Ishikawa (cell line): ENCODE results near the gene NCF4.

Experiments
- EGR1 ChIP-seq: IDR thresholded peaks from 2 replicates; pipeline ENCODE4 v1.6.1; 2012
- TAF1 ChIP-seq: IDR thresholded peaks from 2 replicates; pipeline ENCODE4 v1.6.1; 2012; ENCODE audit warnings: low read depth, mild to moderate bottlenecking
- YY1 ChIP-seq: IDR thresholded peaks from 2 replicates; pipeline ENCODE4 v1.6.1; 2012; ENCODE audit warnings: low read depth
- TF ChIP-seq, protein P1 (sequence below): IDR thresholded peaks from 2 replicates; pipeline ENCODE4 v1.6.1; 2012; ENCODE audit warnings: low read depth, mild to moderate bottlenecking

DNA sequence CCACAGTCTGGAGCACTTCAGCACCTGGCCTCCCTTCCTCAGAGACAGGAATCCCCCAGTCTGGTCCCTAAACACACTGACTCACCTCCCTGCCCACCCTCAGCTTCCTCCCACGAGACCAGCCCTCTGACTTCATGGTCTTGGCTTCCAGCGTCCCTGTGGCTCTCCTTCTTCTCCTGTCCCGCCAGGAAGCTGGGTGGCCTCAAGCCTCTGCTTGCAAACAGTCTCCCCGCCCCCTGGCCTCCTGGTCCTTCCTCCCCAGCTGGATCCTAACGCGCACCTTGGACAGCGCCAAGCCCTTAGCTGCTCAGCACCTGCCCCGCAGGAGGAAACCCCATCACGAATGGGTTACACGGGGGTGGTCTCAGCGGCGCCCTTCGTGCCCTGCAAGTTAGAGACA, 4.5 kb downstream of the NCF4 start:
- TF ChIP-seq, protein P1, sequence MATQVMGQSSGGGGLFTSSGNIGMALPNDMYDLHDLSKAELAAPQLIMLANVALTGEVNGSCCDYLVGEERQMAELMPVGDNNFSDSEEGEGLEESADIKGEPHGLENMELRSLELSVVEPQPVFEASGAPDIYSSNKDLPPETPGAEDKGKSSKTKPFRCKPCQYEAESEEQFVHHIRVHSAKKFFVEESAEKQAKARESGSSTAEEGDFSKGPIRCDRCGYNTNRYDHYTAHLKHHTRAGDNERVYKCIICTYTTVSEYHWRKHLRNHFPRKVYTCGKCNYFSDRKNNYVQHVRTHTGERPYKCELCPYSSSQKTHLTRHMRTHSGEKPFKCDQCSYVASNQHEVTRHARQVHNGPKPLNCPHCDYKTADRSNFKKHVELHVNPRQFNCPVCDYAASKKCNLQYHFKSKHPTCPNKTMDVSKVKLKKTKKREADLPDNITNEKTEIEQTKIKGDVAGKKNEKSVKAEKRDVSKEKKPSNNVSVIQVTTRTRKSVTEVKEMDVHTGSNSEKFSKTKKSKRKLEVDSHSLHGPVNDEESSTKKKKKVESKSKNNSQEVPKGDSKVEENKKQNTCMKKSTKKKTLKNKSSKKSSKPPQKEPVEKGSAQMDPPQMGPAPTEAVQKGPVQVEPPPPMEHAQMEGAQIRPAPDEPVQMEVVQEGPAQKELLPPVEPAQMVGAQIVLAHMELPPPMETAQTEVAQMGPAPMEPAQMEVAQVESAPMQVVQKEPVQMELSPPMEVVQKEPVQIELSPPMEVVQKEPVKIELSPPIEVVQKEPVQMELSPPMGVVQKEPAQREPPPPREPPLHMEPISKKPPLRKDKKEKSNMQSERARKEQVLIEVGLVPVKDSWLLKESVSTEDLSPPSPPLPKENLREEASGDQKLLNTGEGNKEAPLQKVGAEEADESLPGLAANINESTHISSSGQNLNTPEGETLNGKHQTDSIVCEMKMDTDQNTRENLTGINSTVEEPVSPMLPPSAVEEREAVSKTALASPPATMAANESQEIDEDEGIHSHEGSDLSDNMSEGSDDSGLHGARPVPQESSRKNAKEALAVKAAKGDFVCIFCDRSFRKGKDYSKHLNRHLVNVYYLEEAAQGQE, result peak; percentile 89
- TF ChIP-seq YY1 (no peak), EGR1 (no peak), TAF1 (no peak)
